GM20431 (cell line): ENCODE data around the gene STRADA.

ENCODE experiments used
- in situ Hi-C: fragments of 300-500 bp; cut with MseI, MboI; formaldehyde crosslinking; loops from one replicate; pipeline ENCODE4 v1.15.0; 2020; ENCODE audit warnings: low sequenced_read_pairs; ENCODE audit not compliant: unreplicated experiment

STRADA gene

DNA sequence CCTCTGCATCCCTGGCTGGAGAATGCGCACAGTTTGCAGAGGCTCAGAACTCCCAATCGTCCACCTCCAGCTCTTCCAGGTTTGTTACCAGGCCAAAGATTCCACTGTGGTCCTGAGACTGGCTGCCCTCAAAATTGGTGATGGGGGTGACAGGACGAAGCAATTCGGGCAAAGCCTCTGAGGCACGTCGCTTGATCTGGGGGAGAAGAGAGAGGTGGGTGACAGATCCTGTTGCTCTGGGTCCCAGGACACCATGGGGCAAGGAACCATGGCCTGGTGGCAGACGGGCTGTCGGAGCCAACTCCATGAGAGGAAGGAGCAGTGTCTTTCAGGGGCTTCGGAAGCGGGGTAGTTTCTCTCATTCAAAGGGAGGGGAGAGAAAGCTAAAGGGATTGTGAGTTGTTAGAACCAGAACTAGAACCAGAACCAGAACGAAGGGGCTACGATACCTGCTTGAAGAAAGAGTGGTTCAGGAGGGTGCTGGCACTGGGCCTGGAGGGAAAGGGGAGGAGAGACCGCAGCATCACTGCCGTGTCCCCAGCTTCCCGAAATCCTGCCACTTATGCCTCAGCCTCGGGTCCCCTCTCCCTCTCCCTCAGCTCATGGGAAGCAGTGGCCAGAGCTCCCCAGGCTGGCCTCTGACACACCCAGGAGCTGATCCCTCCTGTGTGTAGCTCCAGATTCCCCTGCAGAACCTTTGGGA lies 37.9 kb downstream of the STRADA start:
- in situ Hi-C loops = no loop called here

DNA sequence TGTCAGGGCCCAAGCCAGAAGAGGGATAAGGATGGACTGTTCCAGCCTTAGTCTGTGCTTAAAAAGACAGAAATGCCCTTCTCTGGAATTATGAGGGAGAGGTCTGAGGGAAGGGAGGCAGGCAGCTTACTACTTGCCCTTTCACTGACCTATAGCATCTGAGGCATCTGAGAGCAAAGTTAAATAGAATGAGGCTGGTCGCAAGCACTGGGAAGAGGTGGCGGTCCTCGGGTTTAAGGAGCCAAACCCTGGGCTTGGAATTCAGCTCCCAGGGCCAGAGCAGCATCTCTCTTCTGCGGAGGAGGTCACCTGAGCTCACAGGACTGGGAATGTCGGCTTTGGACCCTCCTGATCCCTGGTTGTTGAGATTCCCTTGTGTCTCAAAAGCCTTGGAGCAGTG lies 38.6 kb downstream of the STRADA start:
- in situ Hi-C loops = no loop called here

DNA sequence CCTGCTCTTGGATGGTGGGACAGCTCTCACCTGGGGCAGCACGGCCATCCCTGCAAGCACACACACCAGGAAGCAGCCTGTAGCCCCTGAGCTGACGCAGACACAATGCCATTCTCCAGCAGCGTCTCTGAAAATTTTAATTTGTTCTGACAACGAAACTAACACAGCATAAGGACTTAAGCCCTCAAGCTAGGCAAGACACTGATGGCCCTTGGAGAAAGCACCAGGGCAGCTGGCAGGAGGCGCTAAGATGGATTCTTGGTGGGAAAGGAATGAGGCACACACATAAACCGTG lies 38.9 kb downstream of the STRADA start:
- in situ Hi-C loops = no loop called here

DNA sequence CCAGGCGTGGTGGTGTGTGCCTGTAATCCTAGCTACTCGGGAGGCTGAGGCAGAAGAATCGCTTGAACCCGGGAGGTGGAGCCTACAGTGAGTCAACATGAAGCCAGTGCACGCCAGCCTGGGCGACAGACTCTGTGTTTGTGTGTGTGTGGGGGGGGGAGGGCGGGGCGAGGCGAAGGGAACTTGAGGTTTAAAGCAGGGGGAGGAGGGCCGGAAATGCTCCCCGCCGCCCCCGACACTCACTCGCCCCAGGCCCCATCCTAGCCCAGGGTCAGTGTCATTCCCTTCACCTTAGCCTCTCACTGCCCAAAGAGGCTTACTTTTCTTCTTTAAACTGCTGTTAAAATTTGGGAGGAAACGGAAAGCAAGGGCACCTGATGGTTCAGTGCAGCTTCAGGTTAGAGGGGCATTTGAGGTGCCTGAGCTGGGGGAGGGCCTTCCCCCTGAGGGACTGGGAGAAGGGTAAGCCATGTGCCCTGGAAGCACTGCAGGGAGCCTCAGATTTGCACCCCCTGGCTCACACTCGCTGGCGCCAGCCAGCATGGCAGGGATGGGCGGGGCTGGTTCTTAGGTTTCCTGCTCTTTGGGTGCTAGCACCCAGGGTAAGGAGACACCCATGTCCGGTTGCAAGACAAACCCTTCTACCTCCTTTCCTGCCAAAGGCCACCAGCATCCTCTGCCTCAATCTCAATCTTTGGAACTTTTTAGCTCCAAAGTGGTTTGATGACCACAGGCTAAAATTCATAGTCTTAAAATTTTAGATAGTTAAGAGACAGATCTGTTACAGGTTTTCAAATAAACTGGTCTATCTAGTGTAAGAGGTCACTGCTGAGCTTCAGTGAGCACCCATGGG lies 39.5 kb downstream of the STRADA start:
- in situ Hi-C loops = no loop called here

DNA sequence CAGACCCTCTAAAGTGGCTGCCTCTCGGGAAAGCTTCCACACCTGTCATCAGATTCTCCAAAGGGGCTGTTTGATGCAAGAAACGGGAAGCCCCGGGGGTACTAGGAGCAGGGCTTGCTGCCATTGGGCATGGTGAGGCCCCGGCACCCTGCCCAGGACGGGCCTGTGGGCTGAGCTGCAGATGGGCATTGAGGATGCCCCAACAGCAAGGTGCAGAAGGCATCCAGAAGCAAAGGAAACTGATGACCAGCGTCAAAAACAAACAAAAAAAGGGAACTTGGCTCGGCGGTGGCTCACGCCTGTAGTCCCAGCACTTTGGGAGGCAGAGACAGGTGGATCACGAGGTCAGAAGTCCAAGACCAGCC lies 40.2 kb downstream of the STRADA start:
- in situ Hi-C loops = no loop called here

DNA sequence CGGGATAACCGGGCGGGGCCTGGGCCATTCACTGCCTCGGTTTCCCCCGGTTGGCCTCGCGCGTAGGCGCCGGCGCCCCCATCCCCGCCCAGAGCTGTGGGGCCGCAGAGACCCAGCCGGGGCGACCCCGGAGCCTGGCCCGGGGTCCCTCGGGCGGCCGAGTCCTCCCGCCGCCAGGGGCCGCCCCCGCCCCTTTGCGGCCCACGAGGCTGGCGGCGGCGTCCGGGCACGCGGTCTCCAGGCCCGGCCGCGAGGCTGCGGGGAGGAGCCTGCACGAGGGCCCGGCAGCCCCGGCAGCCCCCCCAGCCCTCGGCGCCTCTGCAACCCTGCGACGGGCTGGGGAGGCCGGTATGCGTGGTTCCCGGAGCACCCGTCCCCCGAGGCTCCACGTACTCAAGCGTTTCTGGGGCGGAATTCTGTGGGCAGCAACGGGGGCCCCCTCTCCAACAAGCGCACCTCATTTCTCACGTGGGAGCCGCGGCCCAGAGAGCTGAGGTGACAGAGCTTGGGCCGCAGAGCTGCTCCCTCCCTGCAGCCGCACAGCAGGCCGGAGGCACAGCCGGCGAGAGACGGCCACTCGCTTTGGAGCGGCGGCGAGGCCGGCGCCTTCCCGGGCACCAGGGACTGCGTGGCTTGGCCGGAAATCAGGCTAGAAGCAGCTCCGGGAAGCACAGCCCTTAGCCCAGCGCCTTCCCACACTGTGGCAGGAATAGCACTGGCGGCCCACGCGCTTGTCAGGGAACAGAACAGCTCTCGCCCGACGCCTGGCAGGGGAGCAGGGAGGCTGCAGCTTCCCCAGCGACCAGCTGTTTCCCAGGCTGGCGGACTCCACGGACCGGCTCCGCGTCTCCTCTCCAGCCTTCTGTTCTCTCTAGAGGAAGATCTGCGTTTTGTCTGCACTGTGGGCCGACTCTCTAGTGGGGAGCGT lies 40.8 kb downstream of the STRADA start:
- in situ Hi-C loops = no loop called here

DNA sequence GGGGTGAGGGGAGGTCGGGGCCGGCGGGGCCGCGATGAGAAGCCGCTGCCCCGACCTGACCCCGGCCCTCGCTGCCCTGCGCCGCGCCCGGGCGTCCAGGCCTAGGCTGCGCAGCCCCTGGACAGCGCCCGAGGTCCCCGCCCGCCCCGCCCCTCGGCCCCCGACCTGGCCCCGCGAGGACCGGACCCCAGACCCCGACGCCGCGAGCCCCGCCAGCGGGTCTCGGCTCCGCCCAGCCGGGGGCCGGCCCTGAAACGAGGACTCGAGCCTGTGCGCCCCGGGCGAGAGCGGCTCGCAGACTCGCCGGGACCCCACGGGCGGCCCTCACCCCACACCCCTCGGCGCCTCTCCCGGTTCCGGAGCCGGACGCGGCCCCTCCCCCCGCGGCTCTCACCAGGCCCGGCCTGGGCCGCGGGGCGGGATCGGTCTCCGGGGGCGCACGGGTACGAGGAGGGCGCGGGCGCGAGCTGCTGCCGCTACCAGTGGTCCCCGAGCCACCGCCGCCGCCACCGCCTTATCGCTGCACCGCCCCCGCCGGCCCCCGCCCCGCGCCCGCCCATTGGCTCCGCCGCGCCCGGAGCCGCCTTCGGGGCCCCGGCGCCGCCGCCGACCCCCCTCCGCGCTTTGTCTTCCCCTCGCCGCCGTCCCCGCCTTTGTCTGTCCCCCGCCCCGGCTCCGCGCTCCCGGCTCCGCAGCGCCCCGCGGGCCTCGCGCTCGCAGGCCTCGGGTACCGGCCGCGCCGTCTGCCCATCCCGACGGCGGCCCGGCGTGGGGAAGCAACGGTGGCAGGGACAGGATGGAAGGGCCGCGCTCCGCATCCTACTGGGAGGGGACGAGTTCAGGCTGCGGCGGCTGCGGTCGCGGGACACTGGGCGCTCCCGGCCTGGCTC lies 41.7 kb downstream of the STRADA start, which contains the start of gene LIMD2:
TSS of gene LIMD2 (minus strand) at position 488 of the 890 bp plus-strand sequence. CDS start 827 bp downstream, outside the sequence.
- in situ Hi-C loops = no loop called here

DNA sequence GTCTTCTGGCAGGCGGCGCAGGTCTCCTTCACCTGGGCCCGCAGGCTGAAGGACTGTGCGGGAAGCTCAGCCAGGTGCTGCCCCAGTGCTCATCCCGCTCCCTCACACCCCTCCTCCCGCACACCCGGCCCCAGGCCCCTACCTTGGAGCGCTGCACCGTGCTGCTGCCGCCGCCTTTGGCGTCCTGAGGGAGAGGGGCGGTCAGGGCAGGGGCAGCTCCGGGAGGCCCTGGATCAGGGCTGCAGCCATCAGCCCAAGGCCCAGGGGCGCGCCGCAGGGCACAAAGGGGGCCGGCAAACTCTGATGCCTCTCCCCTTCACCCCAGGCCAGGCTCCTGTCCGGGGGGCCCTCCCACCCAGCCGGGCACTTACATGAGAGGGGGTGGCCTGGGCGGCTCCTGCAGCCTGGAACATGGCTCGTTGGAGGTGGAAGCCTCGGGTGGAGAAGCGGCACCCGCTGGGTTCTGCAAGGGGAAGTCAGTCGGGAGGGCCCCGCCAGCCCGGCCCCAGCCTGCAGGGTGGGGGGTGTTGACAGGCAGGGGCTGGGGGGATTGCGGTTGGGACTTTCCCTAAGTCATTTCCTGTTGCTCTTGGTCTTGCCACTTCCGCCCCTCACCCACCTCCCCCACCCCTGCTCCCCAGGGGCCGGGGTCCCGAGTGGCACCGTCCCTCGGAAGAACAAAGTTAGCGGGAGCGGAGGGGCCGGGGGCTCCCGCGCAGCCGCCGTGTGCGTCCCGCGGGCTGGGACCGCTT lies 42.5 kb downstream of the STRADA start:
- in situ Hi-C loops = no loop called here

DNA sequence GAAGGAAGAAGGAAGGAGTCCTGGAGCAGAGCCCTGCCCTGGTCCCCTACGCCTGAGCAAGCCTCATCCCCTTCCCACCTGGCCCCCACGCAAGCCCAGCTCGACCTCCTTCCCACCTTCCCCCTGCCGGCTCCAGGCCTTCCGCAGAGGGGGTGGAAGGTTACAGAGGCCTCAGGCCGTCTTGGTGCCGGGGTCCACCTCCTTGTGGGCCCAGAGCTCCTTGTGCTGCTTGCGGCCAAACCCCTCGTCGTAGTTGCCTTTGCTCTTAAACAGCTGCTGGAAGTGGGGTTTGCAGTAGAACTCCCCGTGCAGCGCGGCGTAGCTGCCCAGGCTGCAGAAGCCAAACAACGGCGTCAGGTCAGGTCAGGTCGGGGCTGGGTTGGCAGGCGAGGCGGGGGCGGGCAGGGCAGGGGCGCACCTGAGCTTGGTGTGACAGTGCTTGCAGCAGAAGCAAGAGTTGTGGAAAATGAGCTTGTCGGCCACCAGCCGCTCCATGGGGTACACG lies 43.2 kb downstream of the STRADA start:
- in situ Hi-C loops = no loop called here

DNA sequence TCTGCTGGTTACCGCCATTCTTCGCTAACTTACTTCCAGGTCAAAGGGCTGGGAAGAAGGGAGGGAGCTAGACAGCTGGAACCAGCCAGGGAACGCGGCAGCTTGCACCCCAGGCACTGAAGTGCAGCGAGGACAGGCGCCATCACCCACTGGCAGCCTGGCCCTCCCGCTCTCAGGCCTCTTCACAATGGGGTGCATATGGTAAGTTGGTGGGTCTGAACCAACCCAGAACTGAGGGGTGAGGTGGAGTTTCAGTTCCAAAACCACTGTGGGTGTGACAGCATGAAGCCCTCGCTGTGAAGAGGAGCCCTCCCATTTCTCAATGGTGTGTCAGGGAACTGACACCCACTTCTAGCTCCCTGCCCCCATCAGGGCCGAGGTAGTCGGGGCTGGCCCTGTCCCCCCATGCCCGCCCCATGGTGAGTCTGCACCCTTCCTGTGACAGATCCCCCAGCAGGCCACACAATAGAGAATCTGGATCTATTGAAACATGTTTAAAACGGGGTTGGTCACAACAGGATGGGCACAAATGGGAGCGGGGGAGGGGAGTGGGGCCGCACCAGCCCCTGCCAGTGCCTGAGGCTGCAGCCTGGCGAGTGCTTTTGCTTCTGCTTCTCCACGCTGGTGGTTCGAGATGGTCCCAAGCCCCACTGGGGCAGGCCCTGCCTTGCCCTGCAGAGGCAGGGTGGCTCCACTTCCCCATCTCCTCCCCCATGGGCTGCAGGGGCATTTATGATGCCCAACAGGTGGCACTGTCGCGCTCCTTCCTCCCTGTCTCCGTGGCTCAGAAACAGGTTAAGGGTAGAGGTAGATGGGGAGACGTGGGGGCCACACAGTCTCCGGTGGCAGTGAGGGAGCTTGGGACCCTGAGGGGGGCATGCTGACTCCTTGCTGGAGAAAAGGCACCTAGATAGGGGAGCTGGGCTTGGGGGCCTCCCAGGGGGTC lies 44.0 kb downstream of the STRADA start:
- in situ Hi-C loops = no loop called here

DNA sequence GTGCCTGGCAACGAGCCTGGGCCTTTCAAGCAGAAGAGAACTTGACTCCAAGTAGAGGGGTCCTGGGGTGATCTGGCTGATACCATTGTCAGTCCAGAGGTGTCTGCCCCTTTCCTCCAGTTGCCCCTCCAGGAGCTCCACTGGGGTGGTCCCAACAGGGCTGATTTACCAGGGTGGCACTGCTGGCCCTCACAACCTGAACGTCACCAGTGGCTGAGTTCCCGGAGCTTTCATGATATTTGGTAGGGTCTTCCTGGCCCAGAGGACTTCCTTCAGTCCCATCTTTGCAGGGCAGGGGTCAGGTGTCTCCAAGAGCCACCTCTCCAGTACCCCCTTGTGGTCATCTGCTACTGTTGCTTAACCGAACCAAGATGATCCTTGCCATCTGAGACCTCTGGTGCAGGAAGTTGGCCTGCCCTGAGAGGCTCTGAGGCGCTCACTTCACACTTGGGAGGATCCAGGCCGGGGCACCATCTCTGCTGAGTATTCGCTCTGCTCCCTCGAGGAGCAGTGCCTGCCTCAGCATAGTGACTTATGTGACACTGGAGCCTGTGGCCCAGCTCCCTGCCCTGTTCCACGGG lies 45.1 kb downstream of the STRADA start:
- in situ Hi-C loops = no loop called here

DNA sequence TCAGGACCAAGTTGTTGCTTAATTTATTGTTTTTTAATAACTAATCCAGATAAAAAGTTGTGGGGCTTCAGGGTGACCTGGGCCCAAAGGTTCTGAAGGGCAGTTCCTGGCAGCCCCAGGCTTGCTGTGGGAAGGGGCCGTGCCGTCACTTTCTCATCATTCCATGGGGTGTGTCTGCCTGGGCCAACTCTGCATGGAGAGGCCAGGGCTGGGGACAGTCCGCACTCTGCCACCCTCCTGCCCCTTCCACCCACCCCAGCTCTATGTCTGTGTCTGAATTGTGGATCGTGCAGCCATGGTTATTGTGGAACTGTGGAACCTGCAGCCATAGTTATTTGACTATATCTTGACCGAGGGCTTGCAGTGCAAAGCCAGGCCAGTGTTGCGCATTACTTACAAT lies 45.7 kb downstream of the STRADA start:
- in situ Hi-C loops = no loop called here

DNA sequence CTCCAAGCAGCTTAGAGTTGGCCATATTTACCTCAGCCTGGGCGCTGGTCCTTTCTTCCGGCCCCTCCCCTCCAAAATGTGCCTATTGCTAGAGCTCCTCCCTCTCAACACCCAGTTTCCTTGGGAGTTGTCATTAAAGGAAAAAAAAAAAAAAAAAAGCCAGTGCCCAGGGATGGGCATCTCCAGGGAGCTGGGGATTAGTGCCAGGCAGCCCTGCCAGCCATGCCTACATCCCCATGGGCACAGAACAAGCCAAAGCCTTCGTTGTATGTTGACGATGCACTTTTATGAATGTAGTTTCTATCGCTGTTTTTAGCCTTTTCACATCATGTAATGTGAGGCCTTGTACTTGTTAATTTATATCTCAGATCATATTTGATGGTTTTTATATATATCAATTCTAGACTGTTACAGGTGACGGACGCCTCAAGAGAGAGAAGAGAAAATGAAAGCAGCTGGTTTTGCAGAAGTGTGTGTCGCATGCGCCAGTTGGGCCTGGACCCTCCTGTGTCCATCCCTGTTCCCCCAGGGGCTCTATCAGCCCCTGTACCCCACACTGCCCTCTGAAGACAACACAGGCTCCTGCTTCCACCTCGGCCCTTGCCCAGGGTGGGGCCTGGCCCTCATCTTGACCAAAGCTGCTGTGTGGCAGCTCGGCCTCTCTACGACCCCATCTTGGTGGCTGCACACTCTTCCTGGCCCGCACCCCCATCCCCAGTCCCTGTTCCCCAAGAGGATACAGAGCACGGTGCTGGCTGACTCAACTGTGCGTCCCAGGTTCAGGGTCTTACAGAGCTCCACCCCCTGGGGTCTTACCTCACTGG lies 46.4 kb downstream of the STRADA start:
- in situ Hi-C loops = no loop called here

DNA sequence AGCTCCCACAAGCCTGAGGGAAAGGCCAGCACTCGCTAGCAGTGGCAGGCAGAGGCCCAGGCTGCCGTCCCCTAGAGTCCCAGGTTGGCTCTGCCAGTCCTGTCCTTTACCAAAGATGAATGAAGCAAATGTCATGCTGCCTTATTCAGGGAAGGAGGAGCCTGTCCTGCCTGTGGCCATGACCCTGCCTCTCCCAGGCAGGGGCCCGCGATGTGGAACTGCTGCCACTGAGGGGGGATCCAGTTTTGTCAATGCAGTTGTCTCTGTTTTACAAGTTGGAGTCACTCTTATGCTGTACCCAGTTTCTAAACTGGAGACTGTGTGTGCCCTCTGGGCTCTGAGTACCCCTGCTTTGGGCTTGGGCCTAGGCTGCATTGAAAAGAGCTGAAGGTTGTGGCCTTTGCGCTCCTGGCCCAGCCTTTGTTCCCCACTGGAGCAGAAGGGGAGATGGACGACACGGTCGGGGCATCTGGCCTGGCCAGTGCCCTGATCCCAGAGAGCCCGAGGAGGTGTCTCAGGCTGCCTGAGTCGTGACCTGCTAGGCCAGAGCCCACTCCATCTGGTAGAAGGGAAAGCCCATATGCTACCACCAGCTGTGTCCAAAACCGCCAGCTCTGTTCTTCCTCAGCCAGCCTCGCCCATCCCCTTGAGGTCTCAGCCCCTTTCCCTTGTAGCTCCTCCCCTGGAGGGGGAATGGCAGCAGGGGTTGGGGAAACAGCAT lies 47.2 kb downstream of the STRADA start:
- in situ Hi-C loops = no loop called here

DNA sequence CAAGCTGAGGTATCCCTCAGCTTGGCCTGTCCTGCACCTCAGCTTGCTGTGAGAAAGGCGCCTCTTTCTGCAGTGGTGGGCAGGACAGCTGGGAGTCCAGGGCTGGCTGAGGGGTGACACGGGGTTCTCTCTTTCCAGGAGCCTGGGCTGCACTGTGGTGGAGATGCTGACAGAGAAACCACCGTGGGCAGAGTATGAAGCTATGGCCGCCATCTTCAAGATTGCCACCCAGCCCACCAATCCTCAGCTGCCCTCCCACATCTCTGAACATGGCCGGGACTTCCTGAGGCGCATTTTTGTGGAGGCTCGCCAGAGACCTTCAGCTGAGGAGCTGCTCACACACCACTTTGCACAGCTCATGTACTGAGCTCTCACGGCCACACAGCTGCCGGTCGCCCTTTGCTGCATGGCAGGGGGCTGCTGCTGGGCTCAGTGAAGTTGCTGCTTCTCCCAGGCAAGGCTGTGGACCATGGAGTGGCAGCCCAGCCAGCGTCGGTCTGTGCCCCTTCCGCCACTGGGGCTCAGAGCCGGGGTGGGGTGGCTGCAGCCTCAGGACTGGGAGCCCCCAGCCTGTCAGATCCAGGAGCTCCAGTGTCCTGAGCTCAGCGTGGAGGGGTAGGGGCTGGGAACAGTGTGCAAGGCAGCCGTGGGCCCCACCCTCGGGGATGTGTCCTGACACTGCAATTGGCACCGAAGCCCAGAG lies 48.0 kb downstream of the STRADA start:
- in situ Hi-C loops = no loop called here
